GM12891 (cell line): ENCODE results near the gene SSPN.

ENCODE experiments used
- POLR2A ChIP-seq: IDR thresholded peaks from 2 replicates; pipeline ENCODE4 v1.6.1; 2011; ENCODE audit warnings: low read depth, low read length, control low read depth
- POLR2AphosphoS5 ChIP-seq: IDR thresholded peaks from 2 replicates; pipeline ENCODE4 v1.6.1; 2011; ENCODE audit warnings: low read depth, low read length, control low read depth
- POU2F2 ChIP-seq: IDR thresholded peaks from 2 replicates; pipeline ENCODE4 v1.6.1; 2011; ENCODE audit warnings: low read depth, mild to moderate bottlenecking, control low read depth, low read length, moderate library complexity
- SPI1 ChIP-seq: IDR thresholded peaks from 2 replicates; pipeline ENCODE4 v1.6.1; 2011; ENCODE audit warnings: low read depth, low read length, control low read depth
- TAF1 ChIP-seq: IDR thresholded peaks from 2 replicates; pipeline ENCODE4 v1.6.1; 2011; ENCODE audit warnings: low read depth, low read length, control low read depth

GRCh38 chr12:26298785-26299621 lies 103.6 kb downstream of the SSPN start:
- TF ChIP-seq POLR2A (no peak), POLR2AphosphoS5 (no peak), TAF1 (no peak), SPI1 (peak; percentile 87), POU2F2 (peak; percentile 41; the same call in 1 of the 2 replicates)
